DLD1 (cell line): ENCODE data around the gene MPRIP.
"Not testable (repeated sequence)": the region's sequence is repeated elsewhere in the genome, so short reads cannot be mapped to it uniquely, and the experiment has no call there.

Experiments
- in situ Hi-C: cut with HindIII; loops from 2 replicates; pipeline ENCODE4 v1.10.0; 2017; ENCODE audit warnings: low sequenced_read_pairs

The MPRIP gene

GRCh38 chr17:17042384-17042736, at the start of gene MPRIP:
TSS of gene MPRIP (plus strand) at chr17:17042457. CDS start at chr17:17042849, 392 bp downstream.
- in situ Hi-C loops: no loop called here

DNA sequence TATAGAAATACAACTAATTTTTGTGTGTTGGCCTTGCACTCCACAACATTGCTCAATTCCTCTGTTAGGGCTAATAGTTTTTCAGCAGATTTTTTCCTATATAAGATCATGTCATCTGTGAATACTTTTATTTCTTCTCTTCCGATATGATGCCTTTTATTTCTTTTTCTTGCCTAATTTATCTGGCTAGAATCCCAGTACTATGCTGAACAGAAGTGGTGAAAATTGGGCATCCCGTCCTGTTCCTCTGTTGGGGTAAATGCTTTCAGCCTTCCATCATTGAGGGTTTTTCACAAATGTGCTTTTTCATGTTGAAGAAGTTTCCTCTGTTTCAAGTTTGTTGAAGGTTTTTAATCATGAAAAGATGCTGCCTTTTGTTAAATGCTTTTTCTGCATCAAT, 47.6 kb upstream of the MPRIP start:
- in situ Hi-C loops: no loop called here

DNA sequence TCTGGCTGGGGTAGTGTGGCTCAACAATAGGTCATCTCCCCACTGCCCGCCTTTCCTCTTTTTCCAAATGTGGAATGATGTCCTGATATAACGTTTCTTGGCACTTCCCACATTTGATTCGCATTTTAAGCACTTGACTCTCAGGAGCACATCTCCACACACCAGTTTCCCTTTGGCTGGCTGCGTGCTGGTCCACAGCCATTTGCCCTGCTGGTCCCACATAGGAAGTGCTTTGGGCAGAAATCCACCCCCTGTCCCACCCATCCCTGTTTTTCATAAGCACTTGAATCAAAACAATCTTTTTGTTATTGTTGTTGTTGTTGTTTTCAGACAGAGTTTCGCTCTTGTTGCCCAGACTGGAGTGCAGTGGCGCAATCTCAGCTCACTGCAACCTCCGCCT, 46.3 kb upstream of the MPRIP start:
- in situ Hi-C loops: no loop called here

GRCh38 chr17:16996726-16997125, 45.5 kb upstream of the MPRIP start:
- in situ Hi-C loops: not testable (repeated sequence)

DNA sequence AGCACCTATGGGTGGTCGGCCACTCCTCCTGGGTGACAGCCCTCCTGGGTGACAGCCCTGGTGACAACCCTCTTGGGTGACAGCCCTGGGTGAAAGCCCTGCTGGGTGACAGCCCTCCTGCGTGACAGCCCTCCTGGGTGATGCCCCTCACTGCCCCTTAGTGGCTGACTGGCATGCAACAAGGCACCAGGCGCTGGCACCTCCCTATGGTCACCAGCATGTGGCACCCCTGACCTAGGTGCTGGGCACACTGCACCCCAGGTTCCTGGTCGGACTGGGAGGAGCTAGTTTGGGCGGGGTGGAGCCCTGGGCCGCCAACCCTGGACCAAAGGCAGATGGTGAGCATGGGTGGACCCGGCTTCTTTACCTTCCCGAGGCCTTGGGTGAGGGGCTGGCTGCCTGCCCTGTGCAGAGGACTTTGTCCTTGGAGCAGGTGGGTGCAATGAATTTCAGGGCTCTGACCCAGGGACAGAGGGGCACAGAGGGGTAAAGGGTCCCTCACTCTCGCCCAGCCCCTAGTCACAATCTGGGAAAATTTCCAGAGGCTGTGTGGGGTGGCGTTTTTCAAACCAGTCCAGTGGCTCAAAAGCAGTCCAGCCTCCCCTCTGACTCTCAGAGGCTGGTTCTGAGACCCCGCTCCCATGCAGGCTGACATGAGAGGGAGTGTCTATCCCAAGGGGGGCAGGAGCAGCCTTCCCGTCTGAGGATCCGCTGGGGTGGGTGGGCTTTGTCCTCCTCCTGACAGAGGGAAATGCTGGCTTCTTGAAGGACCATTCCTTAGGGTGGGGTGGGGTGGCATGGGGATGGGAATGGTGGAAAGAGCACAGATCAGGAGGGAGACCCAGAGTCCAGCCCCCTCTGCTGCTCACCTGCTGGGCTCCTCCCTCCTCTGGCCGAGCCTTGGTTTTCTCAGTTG, 44.5 kb upstream of the MPRIP start:
- in situ Hi-C loops: no loop called here

GRCh38 chr17:16999931-17000625, 42.2 kb upstream of the MPRIP start:
- in situ Hi-C loops: no loop called here

- in situ Hi-C loops: no loop called here
Measured at GRCh38 chr17:17001076-17001777, 41.0 kb upstream of the MPRIP start.

- in situ Hi-C loops: no loop called here
Measured at GRCh38 chr17:17001874-17002520, 40.3 kb upstream of the MPRIP start.

DNA sequence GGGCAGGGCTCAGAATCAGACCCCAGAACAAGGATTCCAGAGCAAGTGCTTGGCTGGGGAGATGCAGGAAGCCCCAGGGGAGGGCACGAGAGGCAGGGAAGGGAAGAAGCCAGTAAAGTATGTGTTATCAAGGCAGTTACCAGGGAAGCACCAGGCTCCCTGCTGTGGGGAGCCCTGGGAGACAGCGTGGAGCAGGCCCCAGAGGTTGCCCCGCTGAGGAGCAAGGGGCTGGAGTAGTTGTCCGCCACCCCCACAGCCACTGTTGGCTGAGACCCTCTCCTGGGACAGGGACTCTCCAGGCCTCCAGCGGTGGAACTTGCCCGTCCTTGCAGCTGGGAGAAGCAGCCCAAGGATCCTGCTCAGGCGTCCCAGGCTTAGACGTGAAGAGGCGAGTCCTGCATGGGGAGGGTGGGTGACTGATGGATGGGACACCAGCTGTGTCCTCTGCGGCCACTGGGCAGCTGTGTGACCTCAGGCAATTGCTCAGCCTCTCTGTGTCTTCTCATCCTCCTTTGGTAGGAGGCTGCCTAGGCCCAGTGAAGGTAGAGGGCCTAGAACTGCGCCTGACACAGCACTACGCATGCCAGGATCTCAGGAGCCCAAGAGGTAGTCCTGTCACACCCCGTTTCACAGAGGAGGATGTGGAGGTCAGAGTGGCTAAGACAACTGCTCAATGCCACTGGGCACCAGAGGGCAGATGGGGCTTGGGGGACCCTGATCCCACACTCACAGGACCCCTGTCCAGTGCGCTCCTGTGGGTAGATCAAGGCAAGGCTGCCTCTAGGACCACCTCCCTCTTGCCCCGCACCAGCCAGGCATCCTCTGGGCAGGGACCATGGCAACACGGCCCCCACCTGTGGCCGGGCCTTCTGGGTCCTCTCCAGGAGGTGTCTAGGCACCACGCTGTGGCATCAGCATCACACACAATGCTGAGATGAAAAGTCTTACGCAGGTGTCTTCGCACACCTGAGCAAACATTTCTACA, 39.2 kb upstream of the MPRIP start:
- in situ Hi-C loops: not testable (repeated sequence)

DNA sequence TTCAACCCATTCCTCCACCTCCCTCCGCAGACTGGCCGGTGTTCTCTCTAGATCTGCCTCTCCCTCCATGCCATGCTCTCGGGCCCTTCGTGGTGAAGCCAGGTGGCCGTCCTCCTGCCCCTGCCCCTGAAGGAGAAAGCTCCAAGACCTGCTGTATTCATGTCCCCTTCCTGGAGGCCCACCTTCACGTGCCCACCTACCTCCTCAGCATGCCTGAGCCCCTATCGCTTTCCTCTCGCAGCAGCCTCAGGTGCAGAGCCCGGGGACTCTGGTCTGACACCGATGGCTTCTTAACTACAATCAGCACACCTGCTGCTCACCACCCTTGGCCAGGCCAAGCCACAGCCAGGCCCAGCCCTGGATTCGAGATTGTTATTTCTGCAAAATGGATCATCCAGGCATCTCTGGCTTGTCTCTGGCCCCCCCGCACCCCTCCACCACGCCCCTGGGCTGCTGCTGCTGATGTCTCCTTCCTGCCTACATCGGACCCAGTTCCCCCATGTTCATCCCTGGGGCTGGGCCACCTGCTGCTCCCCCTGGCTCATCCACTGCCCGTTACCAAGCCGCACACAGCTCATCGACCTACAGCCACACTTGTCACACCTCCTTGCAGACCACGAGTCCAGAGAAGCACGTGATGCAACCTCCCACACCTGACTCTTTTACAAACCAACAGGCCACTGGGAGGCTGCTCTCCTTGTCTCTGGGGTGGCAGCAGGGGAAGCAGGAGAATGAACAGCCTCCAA, 37.8 kb upstream of the MPRIP start:
- in situ Hi-C loops: no loop called here

- in situ Hi-C loops: not testable (repeated sequence)
Measured at GRCh38 chr17:17004997-17005614, 37.2 kb upstream of the MPRIP start.

- in situ Hi-C loops: not testable (repeated sequence)
Measured at GRCh38 chr17:17007891-17008290, 34.4 kb upstream of the MPRIP start.

DNA sequence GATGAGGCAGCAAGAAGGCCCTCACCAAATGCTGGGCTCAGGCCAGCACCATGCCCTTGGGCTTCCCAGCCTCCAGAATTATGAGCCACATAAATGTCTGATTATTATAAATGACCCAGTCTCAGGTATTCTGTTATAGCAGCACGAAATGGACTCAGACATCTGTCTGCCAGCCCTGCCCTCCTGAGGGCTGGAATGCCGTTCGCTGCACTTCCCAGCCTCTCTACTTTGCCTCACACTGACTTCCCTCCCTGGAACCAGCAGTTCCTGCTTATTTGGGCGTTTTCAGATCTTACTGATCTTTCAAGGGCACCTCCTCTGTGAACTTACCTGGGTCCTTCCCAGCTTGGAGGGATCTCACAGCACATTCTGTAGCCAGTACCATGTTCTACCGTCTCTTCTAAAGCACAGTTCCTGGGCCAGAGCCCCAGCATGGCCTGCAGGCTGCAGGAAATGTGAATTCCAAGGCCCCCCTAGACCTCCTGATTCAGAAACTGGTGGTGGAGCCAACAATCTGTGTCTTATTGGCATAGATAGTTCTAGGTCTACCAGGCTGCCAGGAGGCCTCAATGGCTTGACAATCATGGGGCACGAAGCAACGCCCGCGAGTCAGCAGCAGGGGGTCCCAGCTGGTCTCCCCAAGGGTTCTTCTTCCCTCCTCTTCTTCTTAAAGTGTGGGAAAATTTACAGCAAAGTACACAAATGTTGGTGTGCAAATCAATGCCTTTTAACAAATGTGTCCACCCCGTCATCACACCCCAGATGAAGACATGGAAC, 33.4 kb upstream of the MPRIP start:
- in situ Hi-C loops: not testable (repeated sequence)

DNA sequence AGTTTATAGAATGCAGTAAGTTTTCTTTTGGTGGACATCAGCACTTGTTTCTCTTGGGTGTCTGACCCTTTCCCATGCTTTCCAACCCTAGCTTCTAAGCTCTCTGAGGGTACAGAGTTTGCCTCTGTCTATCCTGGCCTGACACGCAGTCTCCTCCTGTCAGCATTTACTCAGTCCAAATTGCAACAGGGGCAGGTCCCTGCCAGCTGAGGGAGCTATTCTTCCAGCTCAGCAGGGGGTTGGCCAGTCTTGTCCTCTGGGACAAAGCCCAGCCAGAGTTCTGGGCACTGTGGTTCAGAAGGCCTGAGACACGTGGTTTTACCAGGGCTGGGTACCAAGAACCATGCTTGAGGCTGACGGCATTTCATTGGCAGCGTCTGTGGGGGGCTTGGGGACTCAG, 32.3 kb upstream of the MPRIP start:
- in situ Hi-C loops: not testable (repeated sequence)

DNA sequence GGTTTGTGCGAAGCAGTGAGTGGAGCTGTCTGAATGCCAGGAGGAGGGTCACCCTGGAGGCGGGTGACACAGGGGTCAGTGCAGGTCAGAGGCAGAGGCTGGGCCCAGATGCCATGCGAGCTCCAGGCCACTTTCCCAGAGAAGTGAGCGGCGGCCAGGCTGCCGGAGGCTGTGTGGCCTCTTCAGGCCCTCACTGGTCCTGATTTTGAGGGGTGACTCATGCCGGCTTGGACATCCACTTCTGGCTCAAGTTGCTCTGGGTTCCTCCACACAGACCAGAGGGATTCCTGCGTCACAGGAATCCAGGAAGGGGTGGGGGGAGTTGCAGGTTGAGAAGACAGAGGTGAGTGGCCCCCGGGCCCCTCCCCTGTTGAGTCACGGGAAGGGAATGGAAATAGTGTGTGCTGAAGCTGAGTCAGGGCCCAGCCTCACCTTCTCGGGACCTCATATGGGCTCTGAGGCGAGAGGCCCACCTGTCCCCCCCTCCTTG, 31.7 kb upstream of the MPRIP start:
- in situ Hi-C loops: not testable (repeated sequence)

- in situ Hi-C loops: not testable (repeated sequence)
Measured at GRCh38 chr17:17011043-17011907, 31.0 kb upstream of the MPRIP start.
